Renal pelvis (tissue), 4 donors: Measurements from ENCODE around the gene PINK1. TPM values are rescaled to one million over a fixed set of nuclear protein-coding genes. Genes with fewer than 3 reads are reported as not detected.
"Not testable (repeated sequence)": the region's sequence is repeated elsewhere in the genome, so short reads cannot be mapped to it uniquely, and the experiment has no call there.

Experiments used
- DNase-seq: peaks from one replicate; pipeline ENCODE4 v3.0.0-alpha.2; 2013
- polyA plus RNA-seq, 3 donors: library from polyadenylated mRNA; unstranded; fragments of 120-200 nt; gene quantifications; one replicate each; pipeline ENCODE4 v1.2.1, GENCODE V29; 2013; ENCODE audit not compliant: insufficient read length in 3 of 3

PINK1 gene
- polyA plus RNA-seq, 3 donors, result 64.1 to 82.8 (median 74.6) TPM

- DNase-seq, result no peak
Measured at GRCh38 chr1:20666804-20667203, 33.5 kb downstream of the PINK1 start.

DNA sequence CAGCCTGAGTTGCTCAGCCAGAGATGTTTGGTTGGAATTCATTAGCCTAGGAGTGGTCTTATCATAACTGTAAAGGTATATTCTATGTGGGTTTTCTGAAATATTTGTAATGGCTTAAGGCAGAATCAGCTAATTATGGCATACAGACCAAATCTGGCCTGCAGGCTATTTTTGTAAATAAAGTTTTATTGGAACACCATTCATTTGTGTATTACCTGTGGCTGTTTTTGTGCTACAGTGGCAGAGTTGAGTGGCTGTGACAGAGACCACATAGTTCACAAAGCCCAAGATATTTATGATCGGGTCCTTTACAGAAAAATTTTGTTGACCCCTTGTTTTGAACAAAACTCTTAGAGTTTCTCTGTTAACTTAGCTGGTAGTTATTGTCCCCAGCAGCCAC is 35.3 kb downstream of the PINK1 start:
- no peak for DNase-seq

DNA sequence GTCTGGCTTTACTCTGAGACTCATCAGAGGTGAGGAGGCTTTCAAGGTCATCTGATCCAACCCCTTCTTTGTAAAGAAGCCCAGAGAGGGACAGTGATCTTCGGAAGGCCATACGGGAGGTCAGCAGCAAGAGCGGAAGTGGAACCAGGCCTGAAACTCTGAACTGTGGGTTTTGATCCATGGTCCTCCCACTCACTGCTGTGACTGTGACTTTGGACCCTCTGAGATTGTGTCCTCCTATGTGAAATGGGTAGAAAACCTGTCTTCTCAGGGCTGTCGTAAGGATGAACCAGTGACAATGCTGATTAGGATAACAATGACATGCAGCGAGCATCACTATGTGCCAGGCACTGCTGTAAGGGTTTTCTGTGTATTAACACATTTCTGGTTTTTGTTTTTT is 37.7 kb downstream of the PINK1 start:
- no peak for DNase-seq

DNA sequence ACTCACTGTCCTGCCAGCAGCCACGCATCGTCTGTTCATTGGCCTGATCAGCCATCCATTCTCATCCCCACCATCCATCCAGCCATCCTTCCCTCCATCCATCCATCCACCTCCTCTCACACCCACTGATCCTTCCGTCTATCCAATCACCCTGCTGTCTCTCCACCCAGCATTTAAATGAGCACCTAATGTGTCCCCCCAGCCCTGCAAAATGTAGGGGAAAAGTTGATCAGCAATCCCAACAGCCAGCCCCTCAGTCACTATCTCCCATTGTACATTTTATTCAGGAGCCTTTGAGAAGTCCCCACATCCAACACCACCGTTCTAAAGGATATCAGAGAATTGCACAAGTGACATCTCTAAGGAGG is 39.0 kb downstream of the PINK1 start:
- DNase-seq, result no peak

DNA sequence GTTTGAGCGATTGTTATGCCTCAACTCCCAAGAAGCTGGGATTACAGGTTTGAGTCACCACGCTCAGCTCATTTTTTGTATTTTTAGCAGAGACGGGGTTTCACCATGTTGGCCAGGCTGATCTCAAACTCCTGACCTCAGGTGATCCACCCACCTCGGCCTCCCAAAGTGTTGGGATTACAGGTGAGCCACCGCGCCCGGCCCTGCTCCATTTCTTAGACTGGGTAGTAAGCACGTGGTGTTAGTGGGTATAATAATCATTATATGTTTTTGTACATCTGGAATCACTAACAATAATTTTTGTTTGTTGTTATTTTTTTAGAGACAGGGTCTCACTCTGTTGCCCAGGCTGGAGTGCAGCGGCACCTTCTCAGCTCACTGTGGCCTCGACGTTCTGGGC is 40.4 kb downstream of the PINK1 start:
- not testable (repeated sequence) for DNase-seq

GRCh38 chr1:20678599-20678998 is 45.3 kb downstream of the PINK1 start:
- no peak for DNase-seq

DNA sequence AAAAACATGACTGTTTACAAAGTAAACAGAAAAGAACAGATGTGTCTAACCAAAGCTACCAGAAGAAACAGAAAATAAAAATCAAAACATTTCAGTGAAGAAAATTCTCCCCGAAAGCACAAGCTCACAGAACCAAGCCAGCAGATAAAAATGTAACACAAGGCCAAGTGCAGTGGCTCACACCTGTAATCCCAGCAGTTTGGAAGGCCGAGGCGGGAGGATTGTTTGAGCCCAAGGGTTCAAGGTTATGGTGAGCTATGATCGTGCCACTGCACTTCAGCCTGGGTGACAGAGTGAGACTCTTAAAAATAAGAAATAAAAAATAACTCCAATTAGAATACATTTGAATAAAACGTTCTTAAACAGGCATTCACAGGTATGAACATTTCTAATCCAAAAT is 47.0 kb downstream of the PINK1 start:
- no peak for DNase-seq

GRCh38 chr1:20681999-20682398 is 48.7 kb downstream of the PINK1 start:
- no peak for DNase-seq

DNA sequence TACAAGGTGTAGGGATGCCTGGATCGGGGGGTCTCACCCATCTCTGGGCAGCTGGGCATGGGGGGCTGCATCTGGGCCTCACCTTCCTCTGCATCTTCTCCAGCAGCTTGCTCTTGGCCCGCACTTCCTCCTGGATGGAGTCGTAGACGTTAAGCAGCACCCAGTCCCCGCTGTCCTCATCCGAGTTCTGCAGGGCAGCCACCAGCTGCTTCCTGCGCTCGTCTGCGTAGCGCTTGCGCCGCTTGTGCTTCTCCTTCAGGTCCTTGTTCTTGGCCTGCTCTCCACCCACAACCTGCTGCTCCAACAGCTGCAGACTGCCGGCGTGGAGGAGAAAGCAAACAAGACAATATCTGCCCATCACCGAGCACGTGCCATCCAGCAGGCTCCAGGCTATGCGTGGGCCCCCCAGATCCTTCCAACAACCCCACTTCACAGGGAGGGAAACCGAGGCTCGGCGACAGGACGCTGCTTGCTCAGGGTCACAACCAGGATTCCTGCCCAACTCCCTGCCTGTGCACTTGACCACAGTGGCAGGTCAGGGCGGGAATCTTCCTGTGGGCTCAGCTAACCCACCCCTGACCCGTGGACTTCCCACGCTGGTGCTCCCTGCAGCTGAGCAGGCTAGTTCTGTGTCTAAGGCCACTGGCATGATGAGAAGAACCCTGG is 49.4 kb downstream of the PINK1 start:
- DNase-seq, result no peak

DNA sequence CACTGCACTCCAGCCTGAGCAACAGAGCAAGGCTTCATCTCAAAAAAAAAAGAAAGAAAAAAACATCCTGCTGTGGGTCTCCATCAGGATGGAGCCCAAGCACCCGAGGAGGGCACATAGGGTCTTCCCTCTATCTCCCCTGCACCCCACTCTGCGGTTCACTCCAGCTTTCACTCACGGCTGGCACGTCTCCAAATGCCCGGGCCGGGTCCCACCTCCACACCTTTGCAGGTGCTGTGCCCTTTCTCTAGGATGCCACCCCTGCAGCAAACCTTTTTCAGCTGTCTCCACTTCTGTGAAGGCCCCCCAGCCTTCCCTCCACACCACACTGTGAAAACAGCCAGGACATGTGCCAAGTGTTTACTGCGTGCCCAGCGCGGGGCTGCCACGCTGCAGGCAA is 50.4 kb downstream of the PINK1 start:
- DNase-seq, result no peak

GRCh38 chr1:20684050-20684620 is 50.9 kb downstream of the PINK1 start:
- DNase-seq, result no peak

DNA sequence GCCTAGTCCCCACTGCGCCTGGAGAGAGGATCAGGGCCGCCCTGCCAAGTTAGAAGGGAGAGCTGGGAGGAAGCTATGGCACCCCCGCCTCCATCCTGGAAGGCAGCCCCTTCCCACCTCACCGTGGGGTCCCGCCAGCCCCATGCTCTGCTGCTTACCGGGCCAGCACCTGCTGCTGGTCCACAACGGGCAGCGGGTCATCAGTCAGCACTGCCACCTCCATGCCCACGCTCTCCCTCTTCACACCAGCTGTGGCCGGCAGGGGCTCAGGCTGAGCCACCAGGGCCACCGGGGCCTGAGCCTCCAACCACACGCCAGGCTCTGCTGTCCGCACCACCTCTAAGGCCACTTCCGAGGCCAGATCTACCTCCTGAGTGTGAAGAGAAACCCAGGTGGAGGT is 51.4 kb downstream of the PINK1 start:
- DNase-seq, result no peak

- no peak for DNase-seq
Measured at GRCh38 chr1:20685099-20685662, 51.9 kb downstream of the PINK1 start.

DNA sequence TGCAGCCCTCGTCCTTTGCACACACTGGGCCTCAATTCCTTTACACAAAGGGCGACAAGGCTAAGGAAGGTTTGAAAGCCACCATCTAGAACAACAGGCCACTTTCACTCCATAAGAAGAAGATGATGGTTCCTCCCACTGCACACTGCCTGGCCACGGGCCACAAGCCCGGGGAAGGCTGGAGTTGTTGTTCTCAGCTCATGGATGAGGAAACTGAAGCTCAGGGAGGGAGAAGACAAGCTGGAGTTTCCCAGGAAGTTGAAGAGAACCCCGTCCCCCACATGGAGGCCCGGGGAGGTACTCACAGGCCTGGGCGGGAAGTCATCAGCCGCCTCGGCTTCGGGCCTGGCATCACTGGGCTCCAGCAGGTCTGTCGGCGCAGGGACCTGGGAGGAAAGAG is 52.5 kb downstream of the PINK1 start:
- DNase-seq, result no peak

- DNase-seq, result no peak
Measured at GRCh38 chr1:20686883-20687725, 53.8 kb downstream of the PINK1 start.

- no peak for DNase-seq
Measured at GRCh38 chr1:20689645-20690056, 56.4 kb downstream of the PINK1 start.

- no peak for DNase-seq
Measured at GRCh38 chr1:20691872-20692271, 58.6 kb downstream of the PINK1 start.

DNA sequence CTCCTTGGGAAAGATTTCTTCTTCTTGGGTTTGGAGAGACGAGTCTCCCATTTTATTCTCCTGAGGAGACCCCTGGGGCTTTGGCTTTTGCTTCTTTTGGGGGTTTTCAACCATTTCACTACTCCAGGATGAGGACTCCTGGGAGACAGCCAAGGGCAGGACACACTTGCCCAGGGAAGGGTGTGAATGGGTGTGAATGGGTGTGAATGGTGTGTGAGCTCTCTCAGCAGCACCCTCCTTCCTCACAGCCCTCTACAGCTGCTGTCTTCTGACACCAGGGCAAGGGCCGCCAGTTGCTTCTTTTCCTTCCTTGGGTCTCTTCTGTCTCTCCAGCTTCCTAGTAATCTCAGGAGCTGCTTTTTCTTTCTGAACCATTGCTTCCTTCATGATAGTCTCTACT is 60.4 kb downstream of the PINK1 start:
- no peak for DNase-seq

GRCh38 chr1:20695515-20695914 is 62.3 kb downstream of the PINK1 start:
- no peak for DNase-seq

DNA sequence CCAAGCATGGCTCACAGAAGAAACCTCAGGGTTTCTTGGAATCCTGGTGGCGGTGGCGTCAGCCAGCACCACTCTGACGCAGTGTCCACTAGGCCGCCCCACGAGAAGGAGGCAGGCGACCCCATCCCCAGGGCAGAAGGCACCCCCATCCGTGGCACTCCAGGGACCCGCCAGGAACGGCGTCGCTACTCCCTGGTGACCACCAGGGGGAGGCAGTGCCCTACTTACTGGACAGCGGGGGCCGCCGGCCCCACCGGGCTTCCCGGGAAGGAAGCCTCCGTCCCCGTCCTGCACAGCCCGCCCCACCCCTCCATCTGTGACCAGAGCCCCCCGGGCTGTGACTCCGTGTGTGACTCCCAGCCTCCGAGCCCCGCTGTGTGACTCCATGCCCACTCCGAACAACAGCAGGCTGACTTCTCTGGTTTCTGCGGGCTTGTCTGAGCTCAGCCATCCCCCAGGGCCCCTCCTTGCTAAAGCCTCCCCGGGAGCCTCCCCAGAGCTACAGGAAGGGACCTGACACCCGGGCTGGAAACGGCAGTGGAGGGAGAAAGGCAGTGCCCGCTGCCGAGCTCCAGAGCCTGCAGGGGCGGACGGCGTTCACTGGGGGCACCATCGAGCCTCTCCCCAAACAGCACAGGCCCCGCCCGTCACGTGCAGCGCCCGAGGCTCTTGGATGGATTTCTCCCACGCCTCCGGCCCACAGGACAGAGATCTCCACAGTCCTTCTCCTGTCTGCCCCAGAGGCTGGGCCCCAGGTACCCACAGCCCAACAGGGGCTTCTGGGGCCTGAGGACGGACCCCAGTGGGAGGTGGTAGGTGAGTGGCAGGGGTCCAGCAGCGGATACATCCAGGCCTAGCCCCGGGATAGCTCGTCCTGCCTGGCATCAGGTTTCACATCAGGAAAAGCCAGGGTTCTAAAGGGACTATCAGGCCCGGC is 63.4 kb downstream of the PINK1 start:
- peak; percentile 90 for DNase-seq

- DNase-seq, result no peak
Measured at GRCh38 chr1:20697563-20697962, 64.3 kb downstream of the PINK1 start.
